DMS 273 treated with DMSO at 0.1 percent for 48 hours (cell line): ENCODE data around the gene ABCB9.
"Not testable (repeated sequence)": the region's sequence is repeated elsewhere in the genome, so short reads cannot be mapped to it uniquely, and the experiment has no call there.

Experiments used
- DNase-seq: peaks from one replicate; lab custom pipeline; 2025; lab: John Stamatoyannopoulos, UW

Gene ABCB9

GRCh38 chr12:122937622-122938091, 28.6 kb downstream of the ABCB9 start:
- DNase-seq, result no peak

GRCh38 chr12:122935318-122935717, 30.9 kb downstream of the ABCB9 start:
- no peak for DNase-seq

- no peak for DNase-seq
These were observed 31.5 kb downstream of the ABCB9 start for GRCh38 chr12:122934722-122935121.

- no peak for DNase-seq
These were observed 34.1 kb downstream of the ABCB9 start for GRCh38 chr12:122932207-122932606.

GRCh38 chr12:122929812-122930211, 36.5 kb downstream of the ABCB9 start:
- no peak for DNase-seq

- no peak for DNase-seq
These were observed 37.1 kb downstream of the ABCB9 start for GRCh38 chr12:122929148-122929538.

- no peak for DNase-seq
These were observed 37.7 kb downstream of the ABCB9 start for GRCh38 chr12:122928404-122929147.

- no peak for DNase-seq
These were observed 38.4 kb downstream of the ABCB9 start for GRCh38 chr12:122927756-122928403.

GRCh38 chr12:122921917-122922316, 44.3 kb downstream of the ABCB9 start:
- DNase-seq, result no peak

GRCh38 chr12:122920687-122921086, 45.6 kb downstream of the ABCB9 start:
- DNase-seq, result no peak

- no peak for DNase-seq
These were observed 47.4 kb downstream of the ABCB9 start for GRCh38 chr12:122918827-122919226.

GRCh38 chr12:122917507-122918121, 48.6 kb downstream of the ABCB9 start:
- DNase-seq, result no peak

- peak; percentile 23 for DNase-seq
These were observed 56.6 kb downstream of the ABCB9 start for GRCh38 chr12:122909442-122910288.

- DNase-seq, result no peak
These were observed 57.3 kb downstream of the ABCB9 start for GRCh38 chr12:122908915-122909314.

GRCh38 chr12:122905258-122905657, 61.0 kb downstream of the ABCB9 start:
- not testable (repeated sequence) for DNase-seq

GRCh38 chr12:122903693-122904034, 62.6 kb downstream of the ABCB9 start:
- no peak for DNase-seq

- no peak for DNase-seq
These were observed 63.2 kb downstream of the ABCB9 start for GRCh38 chr12:122902854-122903692.

- DNase-seq, result no peak
These were observed 66.4 kb downstream of the ABCB9 start for GRCh38 chr12:122899887-122900286.

- no peak for DNase-seq
These were observed 69.6 kb downstream of the ABCB9 start for GRCh38 chr12:122896662-122897061.

- no peak for DNase-seq
These were observed 70.3 kb downstream of the ABCB9 start, which contains the start of gene VPS37B for GRCh38 chr12:122895704-122896636. Gene VPS37B, minus strand, starts transcription at chr12:122896124. Its CDS starts 62 bp downstream, at chr12:122896062.
